IPS-15b (cell line): ENCODE data around the gene UBP1.
"Not testable (repeated sequence)": the region's sequence is repeated elsewhere in the genome, so short reads cannot be mapped to it uniquely, and the experiment has no call there.

ENCODE experiments used
- H3K27me3 ChIP-seq: one replicate; pipeline ENCODE4 v1.6.1; 2013; ENCODE audit warnings: low read length; ENCODE audit not compliant: control insufficient read depth, insufficient read depth
- H3K36me3 ChIP-seq: one replicate; pipeline ENCODE4 v1.6.1; 2013; ENCODE audit warnings: low read length; ENCODE audit not compliant: control insufficient read depth, insufficient read depth
- H3K4me1 ChIP-seq: one replicate; pipeline ENCODE4 v1.6.1; 2013; ENCODE audit warnings: mild to moderate bottlenecking, low read length; ENCODE audit not compliant: control insufficient read depth, insufficient read depth
- H3K4me3 ChIP-seq: one replicate; pipeline ENCODE4 v1.5.1; 2013; ENCODE audit warnings: low read depth, low read length
- H3K9ac ChIP-seq: one replicate; pipeline ENCODE4 v1.6.1; 2013; ENCODE audit warnings: low read depth, mild to moderate bottlenecking, low read length
- H3K9me3 ChIP-seq: one replicate; pipeline ENCODE4 v1.6.1; 2013; ENCODE audit warnings: mild to moderate bottlenecking, low read length; ENCODE audit not compliant: control insufficient read depth, insufficient read depth

The UBP1 gene

GRCh38 chr3:33430571-33430970 is 9.6 kb downstream of the UBP1 start:
- Histone ChIP-seq H3K27me3 (no peaks in the 10 kb centered on the region), H3K9ac (no peak overlapping the region), H3K4me3 (no peak overlapping the region), H3K36me3 (no peaks in the 10 kb centered on the region), H3K9me3 (no peaks in the 10 kb centered on the region), H3K4me1 (peaks cover 49% of the 10 kb centered on the region)

GRCh38 chr3:33430061-33430460 is 10.1 kb downstream of the UBP1 start:
- Histone ChIP-seq H3K9me3 (no peaks in the 10 kb centered on the region), H3K36me3 (no peaks in the 10 kb centered on the region), H3K4me1 (peaks cover 55% of the 10 kb centered on the region), H3K27me3 (no peaks in the 10 kb centered on the region), H3K4me3 (no peak overlapping the region), H3K9ac (no peak overlapping the region)

- H3K27me3 ChIP-seq, H3K9me3 ChIP-seq, H3K36me3 ChIP-seq, H3K4me3 ChIP-seq, H3K9ac ChIP-seq: not testable (repeated sequence)
- peaks cover 60% of the 10 kb centered on the region for H3K4me1 ChIP-seq
Measured at GRCh38 chr3:33429306-33429705, 10.9 kb downstream of the UBP1 start.

GRCh38 chr3:33428734-33429133 is 11.5 kb downstream of the UBP1 start:
- Histone ChIP-seq H3K27me3 (no peaks in the 10 kb centered on the region), H3K4me1 (peaks cover 62% of the 10 kb centered on the region), H3K9ac (peak overlapping the region; percentile 17)

GRCh38 chr3:33426630-33427317 is 13.4 kb downstream of the UBP1 start:
- H3K9me3 ChIP-seq: no peaks in the 10 kb centered on the region
- peaks cover 62% of the 10 kb centered on the region for H3K4me1 ChIP-seq
- peak overlapping the region; percentile 6 for H3K4me3 ChIP-seq
- no peak overlapping the region for H3K9ac ChIP-seq
- no peaks in the 10 kb centered on the region for H3K27me3 ChIP-seq
- no peaks in the 10 kb centered on the region for H3K36me3 ChIP-seq

More at GRCh38 chr3:33428734-33429133, 11.5 kb downstream of the UBP1 start:
- no peaks in the 10 kb centered on the region for H3K36me3 ChIP-seq
- no peaks in the 10 kb centered on the region for H3K9me3 ChIP-seq
- no peak overlapping the region for H3K4me3 ChIP-seq

GRCh38 chr3:33426068-33426467 is 14.1 kb downstream of the UBP1 start:
- H3K4me1 ChIP-seq: peaks cover 60% of the 10 kb centered on the region
- no peaks in the 10 kb centered on the region for H3K9me3 ChIP-seq
- peak overlapping the region; percentile 6 for H3K4me3 ChIP-seq
- no peaks in the 10 kb centered on the region for H3K27me3 ChIP-seq
- H3K36me3 ChIP-seq: no peaks in the 10 kb centered on the region
- no peak overlapping the region for H3K9ac ChIP-seq

- Histone ChIP-seq H3K36me3 (no peaks in the 10 kb centered on the region), H3K9me3 (no peaks in the 10 kb centered on the region), H3K4me3 (no peak overlapping the region), H3K4me1 (peaks cover 54% of the 10 kb centered on the region), H3K27me3 (no peaks in the 10 kb centered on the region), H3K9ac (no peak overlapping the region)
Measured at GRCh38 chr3:33425453-33425852, 14.8 kb downstream of the UBP1 start.

- peak overlapping the region; percentile 5 for H3K9ac ChIP-seq
- H3K9me3 ChIP-seq: no peaks in the 10 kb centered on the region
- H3K4me3 ChIP-seq: no peak overlapping the region
- no peaks in the 10 kb centered on the region for H3K36me3 ChIP-seq
- H3K27me3 ChIP-seq: no peaks in the 10 kb centered on the region
- peaks cover 47% of the 10 kb centered on the region for H3K4me1 ChIP-seq
Measured at GRCh38 chr3:33424606-33425452, 15.4 kb downstream of the UBP1 start.

GRCh38 chr3:33420966-33421365 is 19.2 kb downstream of the UBP1 start:
- H3K9ac ChIP-seq: no peak overlapping the region
- peaks cover under 1% of the 10 kb centered on the region for H3K36me3 ChIP-seq

GRCh38 chr3:33419948-33420347 is 20.3 kb downstream of the UBP1 start:
- Histone ChIP-seq H3K9me3 (no peaks in the 10 kb centered on the region), H3K4me3 (no peak overlapping the region), H3K9ac (no peak overlapping the region), H3K27me3 (no peaks in the 10 kb centered on the region), H3K4me1 (peaks cover 6% of the 10 kb centered on the region), H3K36me3 (peaks cover 3% of the 10 kb centered on the region)

More at GRCh38 chr3:33420966-33421365, 19.2 kb downstream of the UBP1 start:
- no peaks in the 10 kb centered on the region for H3K27me3 ChIP-seq
- no peaks in the 10 kb centered on the region for H3K9me3 ChIP-seq
- no peak overlapping the region for H3K4me3 ChIP-seq
- H3K4me1 ChIP-seq: peaks cover 12% of the 10 kb centered on the region

- H3K36me3 ChIP-seq: peaks cover 10% of the 10 kb centered on the region
- no peak overlapping the region for H3K4me3 ChIP-seq
- no peaks in the 10 kb centered on the region for H3K9me3 ChIP-seq
- no peaks in the 10 kb centered on the region for H3K27me3 ChIP-seq
- no peak overlapping the region for H3K9ac ChIP-seq
- no peaks in the 10 kb centered on the region for H3K4me1 ChIP-seq
Measured at GRCh38 chr3:33417066-33417673, 23.0 kb downstream of the UBP1 start.
